IMR-90 (cell line): Measurements from ENCODE around the gene PPFIBP2. TPM values are rescaled to one million over a fixed set of nuclear protein-coding genes. Genes with fewer than 3 reads are reported as not detected.

ENCODE experiments used
- ATAC-seq: fragments of 200-7000 bp; cut with Tn5 transposase; 2 replicates; pipeline ENCODE4 v1.9.1; 2020; ENCODE audit warnings: low read depth, mild to moderate bottlenecking, moderate library complexity
- BruUV-seq: library from RNA; stranded (reverse); fragments of 400-500 nt; replicated peaks from 2 replicates; lab custom pipeline; 2021; lab: Mats Ljungman, UMichigan
- CTCF ChIA-PET: fragments of 300-600 bp; formaldehyde crosslinking; extraction: SDS; loops from one replicate; lab custom pipeline; 2021; ENCODE audit warnings: antibody characterized with exemption; lab: Yijun Ruan, JAX
- POLR2A ChIA-PET: fragments of 300-600 bp; sonication (Branson Sonifier 250); formaldehyde crosslinking; loops from one replicate; lab custom pipeline; 2022; ENCODE audit warnings: antibody characterized with exemption; ENCODE audit not compliant: unreplicated experiment; lab: Charles Lee
- DNase-seq: peaks from one replicate; pipeline ENCODE4 v3.0.0; 2013
- H2AFZ ChIP-seq: replicated peaks from 2 replicates; pipeline ENCODE3; 2013; ENCODE audit warnings: low read length, mild to moderate bottlenecking; ENCODE audit not compliant: poor library complexity
- H2AK5ac ChIP-seq: 2 replicates; pipeline ENCODE4 v1.6.1; 2013; ENCODE audit warnings: low read depth, low read length, inconsistent platforms
- H2AK9ac ChIP-seq: replicated peaks from 2 replicates; pipeline ENCODE3; 2013; ENCODE audit warnings: mild to moderate bottlenecking, low read depth, low read length, moderate library complexity; ENCODE audit not compliant: poor library complexity
- H2BK120ac ChIP-seq: 2 replicates; pipeline ENCODE4 v1.6.1; 2013; ENCODE audit warnings: low read depth, low read length, inconsistent platforms
- H2BK15ac ChIP-seq: 3 replicates; pipeline ENCODE4 v1.6.1; 2013; ENCODE audit warnings: low read depth, low read length, inconsistent platforms
- H2BK20ac ChIP-seq: 2 replicates; pipeline ENCODE4 v1.6.1; 2013; ENCODE audit warnings: low read depth, mild to moderate bottlenecking, inconsistent platforms, low read length, moderate library complexity
- H2BK5ac ChIP-seq: 2 replicates; pipeline ENCODE4 v1.6.1; 2013; ENCODE audit warnings: mild to moderate bottlenecking, low read depth, low read length, inconsistent platforms; ENCODE audit not compliant: poor library complexity, severe bottlenecking
- H3K14ac ChIP-seq: replicated peaks from 2 replicates; pipeline ENCODE4 v1.6.1; 2013; ENCODE audit warnings: low read depth, low read length, inconsistent platforms
- H3K18ac ChIP-seq: 2 replicates; pipeline ENCODE4 v1.6.1; 2013; ENCODE audit warnings: low read depth, low read length, control low read depth
- H3K23ac ChIP-seq: 2 replicates; pipeline ENCODE4 v1.6.1; 2013; ENCODE audit warnings: low read depth, low read length, inconsistent platforms
- H3K27ac ChIP-seq: 2 replicates; pipeline ENCODE4 v1.5.1; 2013; ENCODE audit warnings: mild to moderate bottlenecking, control low read depth, low read length; ENCODE audit not compliant: insufficient read depth
- H3K27me3 ChIP-seq: 2 replicates; pipeline ENCODE4 v1.6.1; 2013; ENCODE audit warnings: low read length; ENCODE audit not compliant: control insufficient read depth, insufficient read depth
- H3K36me3 ChIP-seq: 2 replicates; pipeline ENCODE4 v1.6.1; 2013; ENCODE audit warnings: low read length, mixed read lengths; ENCODE audit not compliant: control insufficient read depth, insufficient read depth
- H3K4ac ChIP-seq: 2 replicates; pipeline ENCODE4 v1.6.1; 2013; ENCODE audit warnings: low read depth, low read length, inconsistent platforms
- H3K4me1 ChIP-seq: 2 replicates; pipeline ENCODE4 v1.6.1; 2013; ENCODE audit warnings: low read length, mixed read lengths; ENCODE audit not compliant: control insufficient read depth, insufficient read depth
- H3K4me2 ChIP-seq: 2 replicates; pipeline ENCODE4 v1.6.1; 2013; ENCODE audit warnings: low read depth, mild to moderate bottlenecking, control low read depth, low read length, moderate library complexity
- H3K4me3 ChIP-seq: 2 replicates; pipeline ENCODE4 v1.5.1; 2013; ENCODE audit warnings: low read depth, mild to moderate bottlenecking, control low read depth, low read length, moderate library complexity; ENCODE audit not compliant: insufficient read depth
- H3K56ac ChIP-seq: 2 replicates; pipeline ENCODE4 v1.6.1; 2013; ENCODE audit warnings: low read length, inconsistent platforms; ENCODE audit not compliant: insufficient read depth; ENCODE audit errors: extremely low read depth
- H3K79me1 ChIP-seq, 2 experiments: 2 replicates each; pipeline ENCODE4 v1.6.1; 2013; ENCODE audit warnings: low read length in 2 of 2, inconsistent platforms in 1 of 2, low read depth in 1 of 2
- H3K9ac ChIP-seq: 2 replicates; pipeline ENCODE4 v1.6.1; 2013; ENCODE audit warnings: low read depth, low read length, control low read depth
- H3K9me1 ChIP-seq: 2 replicates; pipeline ENCODE4 v1.6.1; 2013; ENCODE audit warnings: low read length, inconsistent platforms; ENCODE audit not compliant: insufficient read depth
- H3K9me3 ChIP-seq: 2 replicates; pipeline ENCODE4 v1.6.1; 2013; ENCODE audit warnings: low read length; ENCODE audit not compliant: control insufficient read depth, insufficient read depth
- H4K20me1 ChIP-seq: 2 replicates; pipeline ENCODE4 v1.6.1; 2013; ENCODE audit warnings: low read length, inconsistent platforms; ENCODE audit not compliant: insufficient read depth
- H4K5ac ChIP-seq: 2 replicates; pipeline ENCODE4 v1.6.1; 2013; ENCODE audit warnings: mild to moderate bottlenecking, low read depth, low read length, control low read depth
- H4K8ac ChIP-seq, 2 experiments: 2 replicates each; pipeline ENCODE4 v1.6.1; 2013; ENCODE audit warnings: low read depth in 2 of 2, low read length in 2 of 2, control low read depth in 1 of 2, inconsistent platforms in 1 of 2
- H4K91ac ChIP-seq: 2 replicates; pipeline ENCODE4 v1.6.1; 2013; ENCODE audit warnings: low read depth, low read length, inconsistent platforms; ENCODE audit not compliant: insufficient read depth
- CEBPB ChIP-seq: IDR thresholded peaks from 2 replicates; pipeline ENCODE4 v1.6.1; 2012; ENCODE audit warnings: low read depth, low read length, improper control_type of control experiment
- CTCF ChIP-seq: conservative IDR thresholded peaks from 2 replicates; pipeline ENCODE4 v1.5.1; 2012; ENCODE audit warnings: mild to moderate bottlenecking, low read depth, low read length, improper control_type of control experiment
- ELK1 ChIP-seq: fragments of 150-350 bp; IDR thresholded peaks from 2 replicates; pipeline ENCODE4 v1.6.1; 2016; ENCODE audit warnings: low read depth, mild to moderate bottlenecking, low read length, moderate library complexity, borderline replicate concordance
- FOS ChIP-seq: fragments of 150-350 bp; IDR thresholded peaks from 2 replicates; pipeline ENCODE4 v1.6.1; 2016; ENCODE audit warnings: low read depth, low read length
- MAFK ChIP-seq: IDR thresholded peaks from 2 replicates; pipeline ENCODE4 v1.6.1; 2012; ENCODE audit warnings: low read depth, low read length, improper control_type of control experiment
- MAZ ChIP-seq: IDR thresholded peaks from 2 replicates; pipeline ENCODE4 v1.6.1; 2012; ENCODE audit warnings: low read depth, mild to moderate bottlenecking, low read length, improper control_type of control experiment, moderate library complexity, borderline replicate concordance
- MXI1 ChIP-seq: IDR thresholded peaks from 2 replicates; pipeline ENCODE4 v1.6.1; 2012; ENCODE audit warnings: low read depth, mild to moderate bottlenecking, low read length, moderate library complexity, borderline replicate concordance
- POLR2A ChIP-seq: IDR thresholded peaks from 2 replicates; pipeline ENCODE4 v1.6.1; 2012; ENCODE audit warnings: mild to moderate bottlenecking, low read depth, low read length
- RAD21 ChIP-seq: IDR thresholded peaks from 2 replicates; pipeline ENCODE4 v1.6.1; 2012; ENCODE audit warnings: low read length, improper control_type of control experiment
- RCOR1 ChIP-seq: IDR thresholded peaks from 2 replicates; pipeline ENCODE4 v1.6.1; 2012; ENCODE audit warnings: mild to moderate bottlenecking, low read length, improper control_type of control experiment; ENCODE audit not compliant: insufficient replicate concordance
- RFX5 ChIP-seq: IDR thresholded peaks from 2 replicates; pipeline ENCODE4 v1.8.0; 2012; ENCODE audit warnings: low read depth, mild to moderate bottlenecking, low read length, moderate library complexity
- SMC3 ChIP-seq: fragments of 150-350 bp; IDR thresholded peaks from 2 replicates; pipeline ENCODE4 v1.6.1; 2016; ENCODE audit warnings: low read depth, mild to moderate bottlenecking, antibody characterized with exemption, low read length, moderate library complexity
- USF2 ChIP-seq: fragments of 150-350 bp; IDR thresholded peaks from 2 replicates; pipeline ENCODE4 v1.6.1; 2017; ENCODE audit warnings: mild to moderate bottlenecking, antibody characterized with exemption, low read length, low read depth
- WGBS, 2 experiments: methylation state at CpG; one replicate each; pipeline versions ENCODE4 v1.1.5 to v1.1.7; 2013; ENCODE audit warnings: missing lambda C conversion rate in 2 of 2; ENCODE audit not compliant: insufficient read length in 1 of 2; ENCODE audit errors: extremely low coverage in 2 of 2; 5-methylcytosine and 5-hydroxymethylcytosine counted together
- dilution Hi-C: fragments of 300-500 bp; cut with HindIII; formaldehyde crosslinking; loops from one replicate; pipeline ENCODE4 v1.14.3; 2018; ENCODE audit warnings: low sequenced_read_pairs; ENCODE audit not compliant: unreplicated experiment
- in situ Hi-C: fragments of 300-500 bp; cut with MboI; formaldehyde crosslinking; loops from 3 replicates; pipeline ENCODE4 v1.14.3; 2019; ENCODE audit warnings: low sequenced_read_pairs, inconsistent platforms, mixed read lengths
- intact Hi-C: fragments of 100-400 bp; cut with micrococcal nuclease; formaldehyde crosslinking; loops from 2 replicates; pipeline ENCODE4 v1.10.0; 2022
- polyA plus RNA-seq, 3 experiments: library from polyadenylated mRNA; depleted of rRNA; stranded (reverse); fragments of >200 nt; gene quantifications; 2 replicates each; pipeline ENCODE4 v1.2.3, GENCODE V29; 2012; ENCODE audit warnings: low replicate concordance in 1 of 3
- total RNA-seq: library from RNA; depleted of rRNA; stranded (reverse); fragments of >200 nt; gene quantifications from 2 replicates; pipeline ENCODE4 v1.2.3, GENCODE V29; 2012

PPFIBP2 gene
- total and polyA plus RNA-seq, 2 of the 4 experiments (the other 2 are of a cell fraction), result 6.0 to 11.8 TPM

GRCh38 chr11:7696424-7696823, 182.6 kb downstream of the PPFIBP2 start:
- Histone ChIP-seq H3K36me3 (no peaks in the 10 kb centered on the region), H3K4me1 (0 out of 2 replicates have a peak, but pooled peaks cover 2% of the 10 kb centered on the region), H3K18ac (no peak overlapping the region), H2AK9ac (no peak overlapping the region), H3K4ac (no peak overlapping the region), H3K79me1 (no peaks in the 10 kb centered on the region), H3K4me2 (no peak overlapping the region), H3K56ac (no peak overlapping the region), H3K9ac (no peak overlapping the region), H3K9me1 (no peaks in the 10 kb centered on the region), H4K5ac (no peak overlapping the region), H2BK20ac (no peak overlapping the region), H3K9me3 (no peaks in the 10 kb centered on the region), H4K20me1 (no peaks in the 10 kb centered on the region), H2AK5ac (no peak overlapping the region), H2BK120ac (no peak overlapping the region), H3K27me3 (peaks cover 13% of the 10 kb centered on the region), H3K4me3 (no peak overlapping the region), H3K23ac (no peak overlapping the region), H4K91ac (no peak overlapping the region), H2AFZ (no peak overlapping the region), H3K14ac (no peak overlapping the region), H2BK5ac (no peak overlapping the region), H3K27ac (no peak overlapping the region), H4K8ac (no peak overlapping the region), H2BK15ac (no peak overlapping the region)
- no peak for ATAC-seq
- POLR2A ChIA-PET, result no interaction called here
- TF ChIP-seq FOS (no peak), MAZ (no peak), CTCF (no peak), USF2 (no peak), POLR2A (no peak), CEBPB (no peak), MAFK (no peak), MXI1 (no peak), RAD21 (no peak), RFX5 (no peak), SMC3 (no peak), ELK1 (no peak), RCOR1 (no peak)
- dilution Hi-C loops, result no loop called here
- CTCF ChIA-PET, result interaction anchor here (0.9 kb wide), 1 partner anchor 9 kb away, joined by 3 read pairs; no protein-coding TSS in a partner anchor
- no TSS peak for BruUV-seq
- no peak for DNase-seq
- WGBS, 2 experiments, result no CpG with 5 or more reads among the region's 5 CpGs
- intact Hi-C loops, result no loop called here
- in situ Hi-C loops, result loop anchor here (25.0 kb wide), 2 partner anchors 391 to 584 kb away; partner anchors contain the start of gene TUB
